Activated T-helper 1 cell treated with anti-CD3 and anti-CD28 coated beads, Interleukin-12 subunit alpha, Interleukin-12 subunit beta, Interleukin-2, Interleukin-4 antibody, amounts not matched to agents 30 ng/mL and 10 ng/mL and 1 ng/mL, durations not matched to agents 14 hours and 24 hours and 36 hours (primary cell): ENCODE measurements around the gene IL13RA1. TPM values are rescaled to one million over a fixed set of nuclear protein-coding genes. Genes with fewer than 3 reads are reported as not detected.
A peak's percentile ranks its signal among the peaks of the same experiment; 100 is the strongest.
"Not testable (repeated sequence)": the region's sequence is repeated elsewhere in the genome, so short reads cannot be mapped to it uniquely, and the experiment has no call there.

Experiments used
- DNase-seq: peaks from one replicate; pipeline ENCODE4 v3.0.0; 2021; ENCODE audit warnings: low spot score
- H3K27ac Mint-ChIP-seq: one replicate; pipeline ENCODE4 v1.8.0; 2021; ENCODE audit warnings: mild to moderate bottlenecking, mixed read lengths
- H3K27me3 Mint-ChIP-seq: one replicate; pipeline ENCODE4 v1.8.0; 2022; ENCODE audit warnings: mild to moderate bottlenecking, moderate library complexity, mixed read lengths; ENCODE audit not compliant: insufficient read depth
- H3K36me3 Mint-ChIP-seq: one replicate; pipeline ENCODE4 v1.8.0; 2021; ENCODE audit warnings: low read depth, mixed read lengths
- H3K4me1 Mint-ChIP-seq: one replicate; pipeline ENCODE4 v1.8.0; 2021; ENCODE audit warnings: low read depth, mixed read lengths
- H3K4me3 Mint-ChIP-seq: one replicate; pipeline ENCODE4 v1.8.0; 2021; ENCODE audit warnings: mild to moderate bottlenecking, moderate library complexity, mixed read lengths
- H3K9me3 Mint-ChIP-seq: one replicate; pipeline ENCODE4 v1.8.0; 2021; ENCODE audit warnings: mixed read lengths
- intact Hi-C: fragments of 100-400 bp; cut with micrococcal nuclease; formaldehyde crosslinking; loops from one replicate; pipeline ENCODE4 v1.15.1; 2024
- total RNA-seq: library from RNA; stranded (reverse); gene quantifications from 2 replicates; pipeline ENCODE4 v1.2.3, GENCODE V29; 2022

The IL13RA1 gene
- total RNA-seq, 1 donor from 2014 or later: 0.57 TPM

- Mint-ChIP-seq H3K27ac (no peak overlapping the region), H3K36me3 (no peaks in the 10 kb centered on the region), H3K27me3 (peaks cover 2% of the 10 kb centered on the region), H3K9me3 (no peaks in the 10 kb centered on the region), H3K4me1 (no peaks in the 10 kb centered on the region), H3K4me3 (no peak overlapping the region)
- DNase-seq: no peak
- intact Hi-C loops: no loop called here
Observed at GRCh38 chrX:118770133-118770760, 42.8 kb downstream of the IL13RA1 start.

- H3K27ac Mint-ChIP-seq: no peak overlapping the region
- H3K4me1 Mint-ChIP-seq: no peaks in the 10 kb centered on the region
- no peak overlapping the region for H3K4me3 Mint-ChIP-seq
- H3K27me3 Mint-ChIP-seq: peaks cover 4% of the 10 kb centered on the region
- DNase-seq: no peak
- intact Hi-C loops: no loop called here
- H3K9me3 Mint-ChIP-seq: no peaks in the 10 kb centered on the region
- H3K36me3 Mint-ChIP-seq: no peaks in the 10 kb centered on the region
Observed at GRCh38 chrX:118772051-118772450, 44.6 kb downstream of the IL13RA1 start.

DNA sequence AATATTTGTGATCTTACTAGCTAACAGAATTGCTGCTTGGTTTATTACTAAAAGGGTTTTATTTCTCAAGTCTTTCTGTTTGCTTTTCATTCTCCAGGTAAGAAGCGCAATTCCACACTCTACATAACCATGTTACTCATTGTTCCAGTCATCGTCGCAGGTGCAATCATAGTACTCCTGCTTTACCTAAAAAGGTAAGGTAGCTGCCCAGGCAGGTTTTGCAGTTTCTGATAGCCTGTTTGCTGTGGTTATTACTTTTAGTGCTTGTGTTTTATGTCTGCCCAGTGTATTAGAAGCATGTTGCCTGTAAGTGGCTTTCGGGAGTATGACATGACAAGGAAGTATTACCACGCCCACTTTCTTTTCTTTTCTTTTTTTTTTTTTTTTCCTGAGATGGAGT lies 46.4 kb downstream of the IL13RA1 start:
- peaks cover 4% of the 10 kb centered on the region for H3K27me3 Mint-ChIP-seq
- no peaks in the 10 kb centered on the region for H3K36me3 Mint-ChIP-seq
- H3K4me1 Mint-ChIP-seq: no peaks in the 10 kb centered on the region
- no peaks in the 10 kb centered on the region for H3K9me3 Mint-ChIP-seq
- H3K4me3 Mint-ChIP-seq: no peak overlapping the region
- intact Hi-C loops: no loop called here
- DNase-seq: no peak
- no peak overlapping the region for H3K27ac Mint-ChIP-seq

GRCh38 chrX:118779581-118779980 lies 52.2 kb downstream of the IL13RA1 start:
- intact Hi-C loops: no loop called here

GRCh38 chrX:118780509-118780908 lies 53.1 kb downstream of the IL13RA1 start:
- no peaks in the 10 kb centered on the region for H3K9me3 Mint-ChIP-seq
- H3K36me3 Mint-ChIP-seq: no peaks in the 10 kb centered on the region
- intact Hi-C loops: no loop called here
- DNase-seq: no peak
- H3K4me1 Mint-ChIP-seq: no peaks in the 10 kb centered on the region
- H3K27ac Mint-ChIP-seq: no peak overlapping the region
- no peak overlapping the region for H3K4me3 Mint-ChIP-seq
- H3K27me3 Mint-ChIP-seq: peaks cover 2% of the 10 kb centered on the region

More at GRCh38 chrX:118779581-118779980, 52.2 kb downstream of the IL13RA1 start:
- Mint-ChIP-seq H3K9me3 (no peaks in the 10 kb centered on the region), H3K4me3 (no peak overlapping the region), H3K27ac (no peak overlapping the region), H3K36me3 (no peaks in the 10 kb centered on the region), H3K4me1 (no peaks in the 10 kb centered on the region), H3K27me3 (peaks cover 2% of the 10 kb centered on the region)
- DNase-seq: no peak

GRCh38 chrX:118780911-118781310 lies 53.5 kb downstream of the IL13RA1 start:
- intact Hi-C loops: no loop called here
- Mint-ChIP-seq H3K4me3 (no peak overlapping the region), H3K4me1 (no peaks in the 10 kb centered on the region)

DNA sequence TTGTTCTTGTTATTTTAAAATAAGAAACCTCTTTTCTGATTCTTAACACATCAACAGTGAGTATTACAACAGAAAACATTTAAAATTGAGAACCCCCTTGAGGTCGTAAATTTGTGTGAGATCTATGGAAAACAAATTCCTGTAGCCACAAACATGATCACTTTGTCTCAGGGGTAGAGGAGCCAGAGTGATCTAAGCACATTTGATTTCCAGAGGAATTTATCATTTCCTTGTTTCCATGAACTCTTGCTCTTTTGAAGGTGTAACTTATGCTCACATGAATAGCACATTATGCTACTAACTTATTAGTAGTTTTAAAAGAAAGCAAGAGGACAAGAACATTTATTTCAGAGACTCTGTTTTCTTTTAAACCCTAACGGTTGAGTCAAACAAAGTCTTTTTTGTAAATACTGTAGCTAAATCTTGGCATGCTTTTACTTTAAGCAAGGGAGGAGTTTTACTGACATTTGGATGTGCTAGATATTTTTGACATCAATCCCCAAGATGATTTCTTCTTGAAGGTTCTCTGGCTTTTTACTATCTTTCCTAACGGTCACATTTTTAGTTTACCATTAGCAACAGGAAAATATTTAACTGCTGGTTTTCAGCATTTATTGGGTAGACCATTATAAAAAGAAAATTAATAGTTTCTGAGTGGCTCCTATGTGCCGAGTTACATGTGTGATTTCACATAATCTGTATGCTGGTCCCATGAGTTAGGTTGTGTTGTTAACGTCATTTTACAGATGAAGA lies 68.3 kb downstream of the IL13RA1 start:
- no peaks in the 10 kb centered on the region for H3K4me1 Mint-ChIP-seq
- H3K4me3 Mint-ChIP-seq: no peak overlapping the region
- H3K27me3 Mint-ChIP-seq: peaks cover 5% of the 10 kb centered on the region
- intact Hi-C loops: no loop called here
- DNase-seq: no peak
- H3K36me3 Mint-ChIP-seq: no peaks in the 10 kb centered on the region
- H3K9me3 Mint-ChIP-seq: no peaks in the 10 kb centered on the region
- no peak overlapping the region for H3K27ac Mint-ChIP-seq

More at GRCh38 chrX:118780911-118781310, 53.5 kb downstream of the IL13RA1 start:
- DNase-seq: no peak
- H3K27ac Mint-ChIP-seq: no peak overlapping the region
- H3K9me3 Mint-ChIP-seq: no peaks in the 10 kb centered on the region
- no peaks in the 10 kb centered on the region for H3K27me3 Mint-ChIP-seq
- no peaks in the 10 kb centered on the region for H3K36me3 Mint-ChIP-seq

GRCh38 chrX:118802857-118803256 lies 75.5 kb downstream of the IL13RA1 start:
- Mint-ChIP-seq H3K36me3 (no peaks in the 10 kb centered on the region), H3K4me3 (no peak overlapping the region), H3K27ac (no peak overlapping the region), H3K27me3 (peaks cover 8% of the 10 kb centered on the region), H3K4me1 (no peaks in the 10 kb centered on the region), H3K9me3 (no peaks in the 10 kb centered on the region)
- intact Hi-C loops: no loop called here
- no peak for DNase-seq

DNA sequence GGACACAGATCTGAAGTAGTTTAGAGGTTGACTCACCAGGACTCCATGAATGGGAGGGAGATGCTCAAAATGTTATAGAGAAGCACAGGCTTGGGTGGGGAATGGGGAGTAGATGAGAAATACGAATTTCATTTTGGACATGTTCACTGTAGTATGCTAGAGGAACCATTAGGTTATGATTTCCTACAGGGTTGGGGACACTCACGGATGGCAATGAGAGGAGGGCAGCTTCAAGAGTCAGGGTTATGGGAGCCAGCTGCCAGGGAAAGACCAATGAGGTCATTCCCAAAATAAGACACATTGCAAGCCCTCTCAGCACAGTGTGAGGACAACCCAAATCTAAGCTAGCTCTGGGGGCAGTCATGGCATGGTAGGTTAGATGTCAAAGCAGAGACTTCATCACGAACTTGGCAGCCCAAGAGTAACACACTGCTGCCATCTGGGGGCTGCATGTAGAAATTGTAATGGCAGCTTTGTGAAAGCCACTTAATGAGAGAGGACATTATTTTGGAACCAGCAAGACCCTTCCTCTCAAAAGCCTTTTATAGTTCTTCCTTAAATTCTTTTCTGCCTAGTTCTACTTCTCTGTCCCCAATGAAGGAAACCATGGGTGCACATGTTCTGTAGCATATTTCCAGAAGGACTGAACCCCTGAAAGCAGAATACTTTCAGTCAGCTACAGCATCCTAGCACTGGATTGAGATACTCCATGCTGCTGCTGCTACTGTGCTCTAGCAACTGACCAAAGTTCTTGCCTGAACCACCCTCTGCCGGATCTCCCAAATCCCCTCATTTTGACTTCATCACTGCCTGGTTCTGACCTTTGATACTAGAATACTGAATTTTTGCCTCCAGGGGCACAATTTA lies 80.0 kb downstream of the IL13RA1 start:
- no peaks in the 10 kb centered on the region for H3K36me3 Mint-ChIP-seq
- intact Hi-C loops: loop anchor here (1.0 to 5.0 kb wide), 3 partner anchors 165 to 203 kb away; no protein-coding TSS in a partner anchor

DNA sequence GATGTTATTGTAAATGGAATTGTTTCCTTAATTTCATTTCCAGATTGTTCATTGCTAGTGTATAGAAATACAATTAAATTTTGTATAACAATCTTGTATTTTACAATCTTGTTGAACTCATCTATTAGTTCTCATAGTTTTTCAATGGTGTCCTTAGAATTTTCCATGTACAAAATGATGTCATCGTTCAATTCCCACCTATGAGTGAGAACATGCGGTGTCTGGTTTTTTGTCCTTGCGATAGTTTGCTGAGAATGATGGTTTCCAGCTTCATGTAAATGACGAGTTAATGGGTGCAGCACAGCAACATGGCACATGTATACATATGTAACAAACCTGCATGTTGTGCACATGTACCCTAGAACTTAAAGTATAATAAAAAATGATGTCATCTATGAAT lies 89.9 kb downstream of the IL13RA1 start:
- H3K4me3 Mint-ChIP-seq, H3K27ac Mint-ChIP-seq, H3K4me1 Mint-ChIP-seq, H3K9me3 Mint-ChIP-seq, DNase-seq, H3K36me3 Mint-ChIP-seq, intact Hi-C loops: not testable (repeated sequence)
- peaks cover 17% of the 10 kb centered on the region for H3K27me3 Mint-ChIP-seq

More for the DNA sequence above, 80.0 kb downstream of the IL13RA1 start:
- Mint-ChIP-seq H3K27me3 (peaks cover 11% of the 10 kb centered on the region), H3K27ac (no peak overlapping the region), H3K9me3 (no peaks in the 10 kb centered on the region), H3K4me3 (no peak overlapping the region), H3K4me1 (no peaks in the 10 kb centered on the region)
- DNase-seq: no peak

GRCh38 chrX:118823263-118824172 lies 96.1 kb downstream of the IL13RA1 start, which contains the start of gene ZCCHC12:
TSS of gene ZCCHC12 (plus strand) at chrX:118823824. CDS start at chrX:118825245, 1,421 bp downstream.
- H3K27me3 Mint-ChIP-seq: peaks cover 40% of the 10 kb centered on the region
- H3K4me3 Mint-ChIP-seq: peak within 1 kb of the TSS; percentile 54
- no peaks in the 10 kb centered on the region for H3K4me1 Mint-ChIP-seq
- no peak for DNase-seq
- no peaks in the 10 kb centered on the region for H3K36me3 Mint-ChIP-seq
- no peaks in the 10 kb centered on the region for H3K9me3 Mint-ChIP-seq
- intact Hi-C loops: no loop called here
- H3K27ac Mint-ChIP-seq: no peak within 1 kb of the TSS

- intact Hi-C loops: no loop called here
- no peak for DNase-seq
- H3K4me1 Mint-ChIP-seq: no peaks in the 10 kb centered on the region
- peaks cover 39% of the 10 kb centered on the region for H3K27me3 Mint-ChIP-seq
- H3K9me3 Mint-ChIP-seq: no peaks in the 10 kb centered on the region
- H3K4me3 Mint-ChIP-seq: peak overlapping the region; percentile 54
- no peaks in the 10 kb centered on the region for H3K36me3 Mint-ChIP-seq
- no peak overlapping the region for H3K27ac Mint-ChIP-seq
Observed at GRCh38 chrX:118824173-118824730, 96.8 kb downstream of the IL13RA1 start.
